Neutrophil (primary cell): Measurements from ENCODE around the gene PASD1.

Experiments
- H3K27ac ChIP-seq: fragments of 200-600 bp; sonication (generic); 2 replicates; pipeline ENCODE4 v1.5.1; 2016; ENCODE audit warnings: mild to moderate bottlenecking, moderate library complexity
- H3K27me3 ChIP-seq: fragments of 200-600 bp; sonication (generic); 2 replicates; pipeline ENCODE4 v1.6.0; 2016; ENCODE audit warnings: mild to moderate bottlenecking
- H3K36me3 ChIP-seq: fragments of 200-600 bp; sonication (generic); 2 replicates; pipeline ENCODE4 v1.5.1; 2017
- H3K4me1 ChIP-seq, 2 experiments: fragments of 200-600 bp in 1 of 2; sonication (generic) in 1 of 2; 1 replicate in 1 of 2; 2 replicates in 1 of 2; pipeline versions ENCODE4 v1.5.1 to v1.6.1; 2013 to 2016; ENCODE audit warnings: low read depth in 1 of 2, low read length in 1 of 2, mild to moderate bottlenecking in 1 of 2, moderate library complexity in 1 of 2; ENCODE audit not compliant: control insufficient read depth in 1 of 2, insufficient read depth in 1 of 2
- H3K4me3 ChIP-seq, 2 experiments: fragments of 200-600 bp in 1 of 2; sonication (generic) in 1 of 2; 1 replicate in 1 of 2; 2 replicates in 1 of 2; pipeline ENCODE4 v1.5.1; 2013 to 2016; ENCODE audit warnings: low read depth in 1 of 2, low read length in 1 of 2, mild to moderate bottlenecking in 1 of 2, moderate library complexity in 1 of 2
- H3K9me3 ChIP-seq: fragments of 200-600 bp; sonication (generic); 2 replicates; pipeline ENCODE4 v1.5.1; 2016
- CTCF ChIP-seq: fragments of 200-600 bp; sonication (generic); IDR thresholded peaks from 2 replicates; pipeline ENCODE4 v1.5.1; 2016; ENCODE audit warnings: antibody characterized with exemption

The PASD1 gene

GRCh38 chrX:151596282-151596681 lies 32.8 kb downstream of the PASD1 start:
- H3K4me3 ChIP-seq: no peak overlapping the region
- H3K36me3 ChIP-seq: no peaks in the 10 kb centered on the region
- H3K27me3 ChIP-seq: no peaks in the 10 kb centered on the region
- H3K27ac ChIP-seq: no peak overlapping the region
- no peaks in the 10 kb centered on the region for H3K9me3 ChIP-seq
- no peaks in the 10 kb centered on the region for H3K4me1 ChIP-seq
- TF ChIP-seq CTCF: no peak

- no peak for TF ChIP-seq CTCF
- no peaks in the 10 kb centered on the region for H3K4me1 ChIP-seq
- no peaks in the 10 kb centered on the region for H3K9me3 ChIP-seq
- no peak overlapping the region for H3K4me3 ChIP-seq
- no peaks in the 10 kb centered on the region for H3K36me3 ChIP-seq
- H3K27me3 ChIP-seq: no peaks in the 10 kb centered on the region
- no peak overlapping the region for H3K27ac ChIP-seq
Observed at GRCh38 chrX:151604931-151605330, 41.5 kb downstream of the PASD1 start.

- H3K4me3 ChIP-seq: no peak overlapping the region
- no peak overlapping the region for H3K27ac ChIP-seq
- H3K36me3 ChIP-seq: no peaks in the 10 kb centered on the region
- no peak for TF ChIP-seq CTCF
- H3K4me1 ChIP-seq: no peaks in the 10 kb centered on the region
- H3K27me3 ChIP-seq: no peaks in the 10 kb centered on the region
- no peaks in the 10 kb centered on the region for H3K9me3 ChIP-seq
Observed at GRCh38 chrX:151609222-151609621, 45.7 kb downstream of the PASD1 start.

GRCh38 chrX:151621422-151621821 lies 57.9 kb downstream of the PASD1 start:
- H3K9me3 ChIP-seq: no peaks in the 10 kb centered on the region

DNA sequence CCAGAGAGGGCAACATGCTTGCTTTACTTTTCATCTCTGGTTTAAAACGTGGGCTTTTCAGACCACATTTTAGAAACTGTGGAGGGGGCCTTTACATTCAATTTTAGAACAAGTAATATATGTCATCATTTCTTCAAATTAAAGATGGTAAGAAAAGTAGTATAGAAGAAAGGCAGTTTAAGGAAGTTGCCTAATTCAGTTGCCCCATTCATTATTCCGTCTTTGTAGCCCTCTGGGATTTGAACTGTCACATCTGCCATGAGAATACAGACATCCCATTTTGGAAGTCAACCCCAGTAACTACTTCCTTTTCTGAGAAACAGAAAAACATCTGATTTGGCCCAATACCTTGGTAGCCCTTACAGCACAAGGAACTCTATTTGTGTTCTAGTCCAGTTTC lies 61.2 kb downstream of the PASD1 start:
- no peaks in the 10 kb centered on the region for H3K4me1 ChIP-seq
- H3K27ac ChIP-seq: no peak overlapping the region
- no peaks in the 10 kb centered on the region for H3K27me3 ChIP-seq
- no peaks in the 10 kb centered on the region for H3K9me3 ChIP-seq
- TF ChIP-seq CTCF: no peak
- no peaks in the 10 kb centered on the region for H3K36me3 ChIP-seq
- H3K4me3 ChIP-seq: no peak overlapping the region

More at GRCh38 chrX:151621422-151621821, 57.9 kb downstream of the PASD1 start:
- TF ChIP-seq CTCF: no peak
- Histone ChIP-seq H3K4me1 (no peaks in the 10 kb centered on the region), H3K4me3 (no peak overlapping the region), H3K27me3 (no peaks in the 10 kb centered on the region), H3K27ac (no peak overlapping the region), H3K36me3 (no peaks in the 10 kb centered on the region)

DNA sequence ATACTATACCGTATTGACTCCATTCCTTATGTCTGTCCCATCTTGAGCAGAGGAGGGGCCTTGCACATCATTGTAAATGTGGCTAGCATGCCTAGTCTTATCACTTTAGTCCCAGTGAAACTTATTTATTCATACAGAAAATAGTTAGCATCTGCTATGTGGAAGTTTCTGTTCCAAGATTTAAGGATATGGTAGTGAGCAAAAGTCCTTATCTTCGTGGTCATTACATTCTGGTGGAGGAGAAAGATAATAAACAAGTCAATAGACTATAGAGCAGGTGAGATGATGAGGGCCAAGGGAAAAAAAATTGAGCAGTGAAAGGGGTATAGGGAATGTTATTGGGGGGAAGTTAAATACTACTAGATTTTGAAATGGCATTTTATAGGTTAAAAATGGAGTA lies 68.3 kb downstream of the PASD1 start:
- no peak for TF ChIP-seq CTCF
- Histone ChIP-seq H3K36me3 (no peaks in the 10 kb centered on the region), H3K9me3 (no peaks in the 10 kb centered on the region), H3K4me1 (no peaks in the 10 kb centered on the region), H3K27ac (no peak overlapping the region), H3K4me3 (no peak overlapping the region), H3K27me3 (no peaks in the 10 kb centered on the region)
